MCF 10A (cell line): ENCODE measurements around the gene FBRSL1. TPM values are rescaled to one million over a fixed set of nuclear protein-coding genes. Genes with fewer than 3 reads are reported as not detected.

Experiments used
- BruUV-seq: library from RNA; stranded (reverse); fragments of 400-500 nt; replicated peaks from 2 replicates; lab custom pipeline; 2021; lab: Mats Ljungman, UMichigan
- CTCF ChIA-PET: fragments of 300-600 bp; sonication (Branson Sonifier 250); formaldehyde crosslinking; extraction: SDS; loops from one replicate; lab custom pipeline; 2021; ENCODE audit warnings: antibody characterized with exemption, inconsistent platforms; lab: Yijun Ruan, JAX
- POLR2A ChIA-PET: fragments of 300-600, 350-650 bp; sonication (Branson Sonifier 250); formaldehyde crosslinking; extraction: SDS; loops from one replicate; lab custom pipeline; 2020; ENCODE audit warnings: antibody characterized with exemption, inconsistent platforms; lab: Yijun Ruan, JAX
- DNase-seq: peaks from one replicate; pipeline ENCODE4 v3.0.0-alpha.2; 2018; ENCODE audit not compliant: unreplicated experiment
- H3K27ac Mint-ChIP-seq: one replicate; pipeline ENCODE4 v1.8.0; 2022; ENCODE audit warnings: mild to moderate bottlenecking, low read depth, mixed read lengths; ENCODE audit not compliant: unreplicated experiment
- H3K27me3 Mint-ChIP-seq: one replicate; pipeline ENCODE4 v1.8.0; 2022; ENCODE audit warnings: mixed read lengths; ENCODE audit not compliant: insufficient read depth, unreplicated experiment
- H3K36me3 Mint-ChIP-seq: one replicate; pipeline ENCODE4 v1.8.0; 2022; ENCODE audit warnings: mild to moderate bottlenecking, moderate library complexity, mixed read lengths; ENCODE audit not compliant: insufficient read depth, unreplicated experiment
- H3K4me1 Mint-ChIP-seq: one replicate; pipeline ENCODE4 v1.8.0; 2022; ENCODE audit warnings: mixed read lengths; ENCODE audit not compliant: insufficient read depth, unreplicated experiment
- H3K4me3 Mint-ChIP-seq: one replicate; pipeline ENCODE4 v1.8.0; 2022; ENCODE audit warnings: mild to moderate bottlenecking, moderate library complexity, mixed read lengths; ENCODE audit not compliant: unreplicated experiment
- H3K9me3 Mint-ChIP-seq: one replicate; pipeline ENCODE4 v1.8.0; 2022; ENCODE audit warnings: mixed read lengths; ENCODE audit not compliant: unreplicated experiment
- intact Hi-C: fragments of 100-400 bp; cut with micrococcal nuclease; formaldehyde crosslinking; loops from 2 replicates; pipeline ENCODE4 v1.14.1; 2022
- total RNA-seq: library from RNA; stranded (reverse); gene quantifications from 2 replicates; pipeline ENCODE4 v1.2.3, GENCODE V29; 2022
- TF ChIP-seq, protein P1 (sequence below): fragments of 200-600 bp; IDR thresholded peaks from one replicate; pipeline ENCODE4 v1.8.0; 2022; ENCODE audit warnings: antibody characterized with exemption, mild to moderate bottlenecking; ENCODE audit not compliant: unreplicated experiment

Gene FBRSL1
- total RNA-seq, 1 experiment from 2014 or later, result 47.4 TPM

GRCh38 chr12:132545955-132546354 is 56.0 kb downstream of the FBRSL1 start:
- DNase-seq, result peak; percentile 17
- CTCF ChIA-PET, result no interaction called here
- no peaks in the 10 kb centered on the region for H3K36me3 Mint-ChIP-seq
- H3K9me3 Mint-ChIP-seq, result no peaks in the 10 kb centered on the region
- intact Hi-C loops, result no loop called here
- H3K4me3 Mint-ChIP-seq, result no peak overlapping the region
- POLR2A ChIA-PET, result no interaction called here
- no peaks in the 10 kb centered on the region for H3K4me1 Mint-ChIP-seq
- no peak overlapping the region for H3K27ac Mint-ChIP-seq
- no peaks in the 10 kb centered on the region for H3K27me3 Mint-ChIP-seq
- TF ChIP-seq, protein P1, sequence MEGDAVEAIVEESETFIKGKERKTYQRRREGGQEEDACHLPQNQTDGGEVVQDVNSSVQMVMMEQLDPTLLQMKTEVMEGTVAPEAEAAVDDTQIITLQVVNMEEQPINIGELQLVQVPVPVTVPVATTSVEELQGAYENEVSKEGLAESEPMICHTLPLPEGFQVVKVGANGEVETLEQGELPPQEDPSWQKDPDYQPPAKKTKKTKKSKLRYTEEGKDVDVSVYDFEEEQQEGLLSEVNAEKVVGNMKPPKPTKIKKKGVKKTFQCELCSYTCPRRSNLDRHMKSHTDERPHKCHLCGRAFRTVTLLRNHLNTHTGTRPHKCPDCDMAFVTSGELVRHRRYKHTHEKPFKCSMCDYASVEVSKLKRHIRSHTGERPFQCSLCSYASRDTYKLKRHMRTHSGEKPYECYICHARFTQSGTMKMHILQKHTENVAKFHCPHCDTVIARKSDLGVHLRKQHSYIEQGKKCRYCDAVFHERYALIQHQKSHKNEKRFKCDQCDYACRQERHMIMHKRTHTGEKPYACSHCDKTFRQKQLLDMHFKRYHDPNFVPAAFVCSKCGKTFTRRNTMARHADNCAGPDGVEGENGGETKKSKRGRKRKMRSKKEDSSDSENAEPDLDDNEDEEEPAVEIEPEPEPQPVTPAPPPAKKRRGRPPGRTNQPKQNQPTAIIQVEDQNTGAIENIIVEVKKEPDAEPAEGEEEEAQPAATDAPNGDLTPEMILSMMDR, result no peak
- BruUV-seq, result no TSS peak

- BruUV-seq, result no TSS peak
- Mint-ChIP-seq H3K9me3 (no peaks in the 10 kb centered on the region), H3K27ac (no peak overlapping the region)
These were observed 56.7 kb downstream of the FBRSL1 start for GRCh38 chr12:132546647-132547046.

GRCh38 chr12:132547205-132547740 is 57.3 kb downstream of the FBRSL1 start:
- BruUV-seq, result no TSS peak
- DNase-seq, result no peak
- H3K27me3 Mint-ChIP-seq, result no peaks in the 10 kb centered on the region
- H3K9me3 Mint-ChIP-seq, result no peaks in the 10 kb centered on the region
- no peaks in the 10 kb centered on the region for H3K4me1 Mint-ChIP-seq
- no peak overlapping the region for H3K4me3 Mint-ChIP-seq
- intact Hi-C loops, result no loop called here
- no peak overlapping the region for H3K27ac Mint-ChIP-seq
- H3K36me3 Mint-ChIP-seq, result peaks cover 1% of the 10 kb centered on the region
- POLR2A ChIA-PET, result interaction anchor here (0.7 kb wide), 1 partner anchor 393 kb away, joined by 3 read pairs; no protein-coding TSS in a partner anchor
- TF ChIP-seq, protein P1, result no peak
- CTCF ChIA-PET, result no interaction called here

More at GRCh38 chr12:132546647-132547046, 56.7 kb downstream of the FBRSL1 start:
- TF ChIP-seq, protein P1, result no peak
- intact Hi-C loops, result no loop called here
- no peaks in the 10 kb centered on the region for H3K4me1 Mint-ChIP-seq
- ChIA-PET POLR2A (interaction anchor here (0.7 kb wide), 1 partner anchor 393 kb away, joined by 3 read pairs; no protein-coding TSS in a partner anchor), CTCF (no interaction called here)
- no peak overlapping the region for H3K4me3 Mint-ChIP-seq
- no peaks in the 10 kb centered on the region for H3K36me3 Mint-ChIP-seq
- H3K27me3 Mint-ChIP-seq, result no peaks in the 10 kb centered on the region
- no peak for DNase-seq

DNA sequence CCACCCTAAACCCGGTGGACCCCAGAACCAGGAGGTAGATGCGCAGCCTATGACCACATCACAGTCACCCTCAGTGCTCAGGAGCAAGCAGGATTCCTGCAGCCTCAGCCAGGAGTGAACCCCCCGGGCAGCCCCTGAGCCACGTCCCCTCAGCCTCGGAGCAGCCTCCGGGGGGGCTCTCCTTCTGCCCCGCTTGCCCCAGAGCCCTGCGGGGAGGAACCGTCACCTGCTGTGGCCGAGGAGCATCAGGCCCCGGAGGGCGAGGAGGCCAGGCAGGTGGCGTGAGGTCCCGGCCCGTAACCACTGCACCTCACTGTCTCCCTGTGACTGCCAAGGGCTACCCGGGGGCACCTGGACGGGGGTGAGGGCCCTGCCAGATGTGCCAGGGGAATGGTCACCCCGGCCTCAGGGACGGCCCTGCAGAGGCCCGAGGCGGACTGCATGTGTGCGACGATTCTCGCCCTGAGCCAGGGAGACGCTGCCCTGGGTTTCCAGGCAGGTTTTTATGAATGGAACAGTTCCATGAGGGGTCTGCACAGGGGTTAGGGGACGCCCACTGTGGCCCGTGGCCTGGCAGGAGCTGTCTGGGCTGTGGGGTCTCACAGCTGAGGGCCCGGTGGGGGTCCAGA is 58.6 kb downstream of the FBRSL1 start:
- no peak for DNase-seq
- intact Hi-C loops, result no loop called here
- no peaks in the 10 kb centered on the region for H3K9me3 Mint-ChIP-seq
- POLR2A ChIA-PET, result no interaction called here
- H3K27ac Mint-ChIP-seq, result no peak overlapping the region
- TF ChIP-seq, protein P1, result no peak
- no peaks in the 10 kb centered on the region for H3K4me1 Mint-ChIP-seq
- H3K27me3 Mint-ChIP-seq, result no peaks in the 10 kb centered on the region
- BruUV-seq, result no TSS peak
- CTCF ChIA-PET, result no interaction called here
- no peak overlapping the region for H3K4me3 Mint-ChIP-seq
- peaks cover 7% of the 10 kb centered on the region for H3K36me3 Mint-ChIP-seq
